ENCODE results near the gene PRKRIP1. TPM values are rescaled to one million over a fixed set of nuclear protein-coding genes. Genes with fewer than 3 reads are reported as not detected.
"Not testable (repeated sequence)": the region's sequence is repeated elsewhere in the genome, so short reads cannot be mapped to it uniquely, and the experiment has no call there.

The PRKRIP1 gene
- total RNA-seq, 1 donor from 2014 or later = 18.2 TPM

- peaks cover 7% of the 10 kb centered on the region for H3K36me3 ChIP-seq (ENCODE audit: control insufficient read depth, insufficient read depth, low read length)
- no peak overlapping the region for H3K4me3 ChIP-seq (ENCODE audit: low read depth, low read length)
- no peak for DNase-seq (ENCODE audit: low read depth)
- no peaks in the 10 kb centered on the region for H3K27me3 ChIP-seq (ENCODE audit: control insufficient read depth, insufficient read depth, low read length)
- no peak for TF ChIP-seq CTCF (IDR thresholded peaks at IDR 0.05; ENCODE audit: insufficient read depth, low read length, severe bottlenecking)
- FAIRE-seq = no peak
These were observed 73.3 kb downstream of the PRKRIP1 start for GRCh38 chr7:102469351-102469971.

- no peak for TF ChIP-seq CTCF (IDR thresholded peaks at IDR 0.05; ENCODE audit: insufficient read depth, low read length, severe bottlenecking)
- H3K36me3 ChIP-seq (ENCODE audit: control insufficient read depth, insufficient read depth, low read length) = peaks cover 7% of the 10 kb centered on the region
- no peak for FAIRE-seq
- H3K27me3 ChIP-seq (ENCODE audit: control insufficient read depth, insufficient read depth, low read length) = no peaks in the 10 kb centered on the region
- no peak overlapping the region for H3K4me3 ChIP-seq (ENCODE audit: low read depth, low read length)
- no peak for DNase-seq (ENCODE audit: low read depth)
These were observed 74.0 kb downstream of the PRKRIP1 start for GRCh38 chr7:102469972-102470825.

GRCh38 chr7:102471791-102472125 is 75.6 kb downstream of the PRKRIP1 start:
- H3K4me3 ChIP-seq (ENCODE audit: low read depth, low read length) = no peak overlapping the region
- peaks cover 7% of the 10 kb centered on the region for H3K36me3 ChIP-seq (ENCODE audit: control insufficient read depth, insufficient read depth, low read length)
- DNase-seq (ENCODE audit: low read depth) (no peak), FAIRE-seq (no peak)
- TF ChIP-seq CTCF (IDR thresholded peaks at IDR 0.05; ENCODE audit: insufficient read depth, low read length, severe bottlenecking) = no peak
- H3K27me3 ChIP-seq (ENCODE audit: control insufficient read depth, insufficient read depth, low read length) = no peaks in the 10 kb centered on the region

GRCh38 chr7:102472126-102473041 is 76.2 kb downstream of the PRKRIP1 start:
- Histone ChIP-seq H3K36me3 (ENCODE audit: control insufficient read depth, insufficient read depth, low read length) (peaks cover 7% of the 10 kb centered on the region), H3K4me3 (ENCODE audit: low read depth, low read length) (no peak overlapping the region), H3K27me3 (ENCODE audit: control insufficient read depth, insufficient read depth, low read length) (no peaks in the 10 kb centered on the region)
- FAIRE-seq (no peak), DNase-seq (ENCODE audit: low read depth) (no peak)
- TF ChIP-seq CTCF (IDR thresholded peaks at IDR 0.05; ENCODE audit: insufficient read depth, low read length, severe bottlenecking) = no peak

GRCh38 chr7:102473271-102473991 is 77.3 kb downstream of the PRKRIP1 start:
- no peak for FAIRE-seq
- Histone ChIP-seq H3K27me3 (ENCODE audit: control insufficient read depth, insufficient read depth, low read length) (no peaks in the 10 kb centered on the region), H3K36me3 (ENCODE audit: control insufficient read depth, insufficient read depth, low read length) (peaks cover 7% of the 10 kb centered on the region)

GRCh38 chr7:102474116-102474515 is 78.0 kb downstream of the PRKRIP1 start:
- not testable (repeated sequence) for FAIRE-seq; DNase-seq (ENCODE audit: low read depth); H3K36me3 ChIP-seq (ENCODE audit: control insufficient read depth, insufficient read depth, low read length)

More at GRCh38 chr7:102473271-102473991, 77.3 kb downstream of the PRKRIP1 start:
- H3K4me3 ChIP-seq (ENCODE audit: low read depth, low read length) = no peak overlapping the region
- no peak for TF ChIP-seq CTCF (IDR thresholded peaks at IDR 0.05; ENCODE audit: insufficient read depth, low read length, severe bottlenecking)
- DNase-seq (ENCODE audit: low read depth) = no peak

GRCh38 chr7:102474736-102475435 is 78.7 kb downstream of the PRKRIP1 start:
- not testable (repeated sequence) for DNase-seq (ENCODE audit: low read depth); FAIRE-seq

More at GRCh38 chr7:102474116-102474515, 78.0 kb downstream of the PRKRIP1 start:
- H3K4me3 ChIP-seq (ENCODE audit: low read depth, low read length); H3K27me3 ChIP-seq (ENCODE audit: control insufficient read depth, insufficient read depth, low read length): not testable (repeated sequence)

More at GRCh38 chr7:102474736-102475435, 78.7 kb downstream of the PRKRIP1 start:
- H3K4me3 ChIP-seq (ENCODE audit: low read depth, low read length); H3K27me3 ChIP-seq (ENCODE audit: control insufficient read depth, insufficient read depth, low read length); H3K36me3 ChIP-seq (ENCODE audit: control insufficient read depth, insufficient read depth, low read length): not testable (repeated sequence)

All from bronchial epithelial cell (primary cell).